Thyroid gland (tissue), 4 donors: Measurements from ENCODE around the gene GPR78. TPM values are rescaled to one million over a fixed set of nuclear protein-coding genes. Genes with fewer than 3 reads are reported as not detected.

Experiments used
- DNase-seq, 2 donors: peaks; one replicate each; pipeline ENCODE4 v3.0.0-alpha.2; 2019
- H3K27ac ChIP-seq, 3 donors: fragments of 200-600 bp; sonication (generic); 1 replicate in 2 of 3; 2 replicates in 1 of 3; pipeline ENCODE4 v1.5.1; 2016 to 2019; ENCODE audit warnings: mild to moderate bottlenecking in 1 of 3, moderate library complexity in 1 of 3
- H3K27me3 ChIP-seq: fragments of 200-600 bp; sonication (generic); one replicate; pipeline ENCODE4 v1.5.1; 2019
- H3K36me3 ChIP-seq, 2 donors: fragments of 200-600 bp; sonication (generic); one replicate each; pipeline ENCODE4 v1.5.1; 2016 to 2019
- H3K4me1 ChIP-seq, 2 donors: fragments of 200-600 bp; sonication (generic); one replicate each; pipeline ENCODE4 v1.5.1; 2017 to 2019
- H3K4me3 ChIP-seq, 3 donors: fragments of 200-600 bp; sonication (generic); replicated peaks in 1 of 3; 1 replicate in 2 of 3; 2 replicates in 1 of 3; pipeline ENCODE4 v1.5.1; 2016; ENCODE audit warnings: mild to moderate bottlenecking in 1 of 3
- H3K9me3 ChIP-seq: fragments of 200-600 bp; sonication (generic); one replicate; pipeline ENCODE4 v1.5.1; 2017
- CTCF ChIP-seq, 6 experiments: fragments of 200-600 bp in 3 of 6; fragments of 450-650 bp in 3 of 6; sonication (generic) in 3 of 6; IDR thresholded peaks; one replicate each; pipeline ENCODE4 v1.5.1; 2016 to 2019; ENCODE audit warnings: antibody characterized with exemption in 6 of 6, mild to moderate bottlenecking in 2 of 6, inconsistent platforms in 1 of 6, moderate library complexity in 1 of 6
- POLR2A ChIP-seq, 2 donors: fragments of 450-650 bp; IDR thresholded peaks; one replicate each; pipeline ENCODE4 v1.6.1; 2017; ENCODE audit warnings: antibody characterized with exemption in 2 of 2, mild to moderate bottlenecking in 2 of 2, moderate library complexity in 1 of 2
- WGBS, 2 donors: methylation state at CpG; one replicate each; pipeline ENCODE4 v1.1.5; 2017; 5-methylcytosine and 5-hydroxymethylcytosine counted together
- intact Hi-C: fragments of 100-400 bp; cut with DNase I; formaldehyde crosslinking; loops from one replicate; pipeline ENCODE4 v1.15.1; 2023
- total RNA-seq, 4 donors: library from RNA; depleted of rRNA; stranded (reverse); fragments of >200 nt; gene quantifications; one replicate each; pipeline ENCODE4 v1.2.3, GENCODE V29; 2016

The GPR78 gene
- total RNA-seq, 4 donors from 2014 or later: not detected

- Histone ChIP-seq H3K9me3 (no peaks in the 10 kb centered on the region), H3K4me3 (no peak overlapping the region), H3K36me3 (no peaks in the 10 kb centered on the region), H3K27ac (no peak overlapping the region), H3K4me1 (peaks cover 0 to 4% of the 10 kb centered on the region in 2 donors), H3K27me3 (no peaks in the 10 kb centered on the region)
- DNase-seq: no peak
- TF ChIP-seq POLR2A (IDR thresholded peaks at IDR 0.05): no peak
- TF ChIP-seq CTCF (IDR thresholded peaks at IDR 0.05): peak; percentile 62 to 97 (median 80)
- WGBS, 2 donors: 20 to 47% methylated on average over 11 to 25 of the region's 42 CpGs
- intact Hi-C loops: no loop called here
Measured at GRCh38 chr4:8607603-8608481, 27.6 kb downstream of the GPR78 start.

- H3K36me3 ChIP-seq: no peaks in the 10 kb centered on the region
- DNase-seq: no peak
- 83 to 84% methylated on average over 4 to 5 of the region's 5 CpGs for WGBS, 2 donors
- no peaks in the 10 kb centered on the region for H3K27me3 ChIP-seq
- H3K4me1 ChIP-seq: peaks cover 0 to 4% of the 10 kb centered on the region in 2 donors
- TF ChIP-seq CTCF (IDR thresholded peaks at IDR 0.05) (no peak), POLR2A (IDR thresholded peaks at IDR 0.05) (no peak)
- H3K27ac ChIP-seq: no peak overlapping the region
- no peak overlapping the region for H3K4me3 ChIP-seq
- intact Hi-C loops: no loop called here
- no peaks in the 10 kb centered on the region for H3K9me3 ChIP-seq
Measured at GRCh38 chr4:8608714-8609391, 28.7 kb downstream of the GPR78 start.

GRCh38 chr4:8609406-8609805 is 29.2 kb downstream of the GPR78 start:
- intact Hi-C loops: no loop called here
- TF ChIP-seq CTCF (IDR thresholded peaks at IDR 0.05): no peak
- TF ChIP-seq POLR2A (IDR thresholded peaks at IDR 0.05): no peak

GRCh38 chr4:8609824-8610350 is 29.7 kb downstream of the GPR78 start:
- Histone ChIP-seq H3K4me3 (no peak overlapping the region), H3K27me3 (no peaks in the 10 kb centered on the region), H3K36me3 (no peaks in the 10 kb centered on the region), H3K4me1 (peaks cover 0 to 4% of the 10 kb centered on the region in 2 donors), H3K9me3 (no peaks in the 10 kb centered on the region), H3K27ac (no peak overlapping the region)
- DNase-seq: no peak
- no peak for TF ChIP-seq CTCF (IDR thresholded peaks at IDR 0.05)
- TF ChIP-seq POLR2A (IDR thresholded peaks at IDR 0.05): no peak
- intact Hi-C loops: no loop called here
- WGBS, 2 donors: 74 to 77% methylated on average over 6 to 7 of the region's 9 CpGs

More at GRCh38 chr4:8609406-8609805, 29.2 kb downstream of the GPR78 start:
- Histone ChIP-seq H3K9me3 (no peaks in the 10 kb centered on the region), H3K27ac (no peak overlapping the region), H3K4me1 (peaks cover 0 to 4% of the 10 kb centered on the region in 2 donors), H3K4me3 (no peak overlapping the region), H3K27me3 (no peaks in the 10 kb centered on the region), H3K36me3 (no peaks in the 10 kb centered on the region)
- WGBS, 2 donors: 85 to 87% methylated on average over 6 of the region's 6 CpGs
- no peak for DNase-seq
